HFF-Myc (cell line): ENCODE data around the gene GRID2IP.
"Not testable (repeated sequence)": the region's sequence is repeated elsewhere in the genome, so short reads cannot be mapped to it uniquely, and the experiment has no call there.

Experiments
- DNase-seq: peaks from one replicate; pipeline ENCODE4 v3.0.0-alpha.2; 2011; ENCODE audit warnings: low read depth; ENCODE audit errors: extremely low read depth
- H3K4me3 ChIP-seq: replicated peaks from 2 replicates; pipeline ENCODE4 v1.5.1; 2011; ENCODE audit warnings: low read depth, mild to moderate bottlenecking, control low read depth, low read length
- CTCF ChIP-seq: IDR thresholded peaks from 2 replicates; pipeline ENCODE4 v1.5.1; 2012; ENCODE audit warnings: mild to moderate bottlenecking, low read depth, low read length, control low read depth; ENCODE audit errors: missing control alignments

GRID2IP gene

DNA sequence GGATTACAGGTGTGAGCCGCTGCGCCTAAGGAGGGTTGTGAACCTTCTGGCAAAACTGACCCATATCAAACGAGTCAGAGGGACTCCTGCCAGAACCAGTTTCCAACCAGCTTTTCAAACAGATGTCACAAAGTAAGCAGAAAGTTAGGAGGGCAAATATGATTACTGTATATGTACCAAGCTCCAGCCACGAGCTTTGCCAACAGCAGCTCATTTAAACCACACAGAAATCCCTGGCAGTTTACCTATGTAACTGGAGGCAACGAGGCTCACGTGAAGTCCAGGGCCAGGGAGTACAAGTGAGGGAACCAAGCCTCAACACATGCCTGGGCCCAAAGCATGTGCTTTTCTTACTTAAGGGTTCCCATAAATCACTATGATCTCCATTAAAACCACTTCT lies 91.0 kb downstream of the GRID2IP start:
- no peak for TF ChIP-seq CTCF
- DNase-seq: no peak
- no peak overlapping the region for H3K4me3 ChIP-seq

DNA sequence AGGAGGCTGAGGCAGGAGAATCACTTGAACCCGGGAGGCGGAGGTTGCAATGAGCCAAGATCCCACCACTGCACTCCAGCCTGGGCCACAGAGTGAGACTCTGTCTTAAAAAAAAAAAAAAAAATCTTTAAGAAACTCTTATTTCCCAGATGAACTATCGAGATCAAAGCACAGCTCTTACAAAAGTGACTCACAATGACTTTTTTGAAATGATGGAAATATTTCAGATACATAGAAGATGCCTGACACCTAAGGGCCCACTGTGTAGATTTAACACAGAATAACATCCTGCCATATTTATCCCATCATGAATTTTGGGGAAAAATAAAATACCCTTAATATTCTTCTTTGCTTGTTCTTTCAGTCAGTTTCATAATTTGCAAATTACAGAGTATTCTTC lies 92.6 kb downstream of the GRID2IP start:
- not testable (repeated sequence) for DNase-seq, H3K4me3 ChIP-seq

DNA sequence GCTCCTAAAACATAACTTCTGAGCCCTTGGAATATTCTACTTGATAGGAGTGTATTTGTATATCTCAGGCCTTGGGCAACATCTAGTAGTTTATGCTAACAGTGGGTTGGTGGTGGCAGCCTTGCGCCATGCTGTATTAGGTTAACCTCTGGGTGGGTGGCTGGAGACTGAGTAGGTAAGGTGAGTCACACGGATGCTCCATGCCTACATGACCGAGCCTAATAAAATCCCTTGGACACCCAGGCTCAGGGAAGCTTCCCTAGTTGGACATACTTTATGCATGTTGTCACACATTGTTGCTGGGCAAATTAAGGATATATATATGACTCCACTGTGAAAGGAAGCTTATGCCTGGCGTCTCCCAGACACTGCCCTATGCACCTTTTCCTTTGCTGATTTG lies 97.5 kb downstream of the GRID2IP start:
- TF ChIP-seq CTCF: no peak
- peak; percentile 37 for DNase-seq
- H3K4me3 ChIP-seq: no peak overlapping the region

DNA sequence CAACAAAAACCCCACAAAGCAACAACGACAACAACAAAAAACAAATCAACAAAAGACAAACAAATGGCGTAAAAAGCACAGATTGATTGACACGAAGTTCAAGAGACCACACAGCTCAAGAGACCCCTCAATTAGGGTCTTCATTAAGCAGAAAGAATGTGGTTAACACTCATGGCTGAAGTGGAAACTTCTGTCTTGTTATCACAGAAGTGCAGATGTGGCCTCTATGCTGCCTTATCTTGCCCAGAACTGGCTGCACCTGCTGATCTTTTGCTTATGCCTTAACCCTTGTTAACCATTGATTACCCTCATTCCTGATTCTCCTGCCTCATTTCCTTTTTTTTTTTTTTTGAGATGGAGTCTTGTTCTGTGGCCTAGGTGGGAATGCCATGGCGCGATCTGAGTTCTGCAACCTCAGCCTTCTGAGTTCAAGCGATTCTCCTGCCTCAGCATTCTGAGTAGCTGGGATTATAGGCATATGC lies 100.0 kb downstream of the GRID2IP start:
- DNase-seq: no peak
- TF ChIP-seq CTCF: no peak
- no peak overlapping the region for H3K4me3 ChIP-seq

DNA sequence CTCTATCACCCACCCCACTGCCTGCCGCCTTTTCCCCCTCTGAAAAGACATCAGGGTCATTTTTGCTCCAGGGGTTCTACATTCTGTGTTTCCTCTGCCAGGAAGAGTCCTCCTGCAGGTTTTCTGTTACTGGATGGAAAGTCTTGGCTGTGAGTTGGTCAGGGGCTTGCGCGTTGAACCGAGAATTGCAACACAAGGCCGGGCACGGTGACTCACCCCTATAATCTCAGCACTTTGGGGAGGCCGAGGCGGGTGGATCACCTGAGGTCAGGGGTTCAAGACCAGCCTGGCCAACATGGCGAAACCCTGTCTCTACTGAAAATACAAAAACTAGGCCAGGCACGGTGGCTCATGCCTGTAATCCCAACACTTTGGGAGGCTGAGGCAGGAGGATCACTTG lies 100.7 kb downstream of the GRID2IP start:
- not testable (repeated sequence) for DNase-seq

DNA sequence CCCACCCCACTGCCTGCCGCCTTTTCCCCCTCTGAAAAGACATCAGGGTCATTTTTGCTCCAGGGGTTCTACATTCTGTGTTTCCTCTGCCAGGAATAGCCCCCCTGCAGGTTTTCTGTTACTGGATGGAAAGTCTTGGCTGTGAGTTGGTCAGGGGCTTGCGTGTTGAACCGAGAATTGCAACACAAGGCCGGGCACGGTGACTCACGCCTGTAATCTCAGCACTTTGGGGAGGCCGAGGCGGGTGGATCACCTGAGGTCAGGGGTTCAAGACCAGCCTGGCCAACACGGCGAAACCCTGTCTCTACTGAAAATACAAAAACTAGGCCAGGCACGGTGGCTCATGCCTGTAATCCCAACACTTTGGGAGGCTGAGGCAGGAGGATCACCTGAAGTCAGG lies 101.4 kb downstream of the GRID2IP start:
- not testable (repeated sequence) for DNase-seq, H3K4me3 ChIP-seq

More for the DNA sequence above, 100.7 kb downstream of the GRID2IP start:
- H3K4me3 ChIP-seq: not testable (repeated sequence)

- no peak for DNase-seq
- H3K4me3 ChIP-seq: no peak overlapping the region
- TF ChIP-seq CTCF: no peak
Observed at GRCh38 chr7:6448943-6449543, 102.2 kb downstream of the GRID2IP start.

DNA sequence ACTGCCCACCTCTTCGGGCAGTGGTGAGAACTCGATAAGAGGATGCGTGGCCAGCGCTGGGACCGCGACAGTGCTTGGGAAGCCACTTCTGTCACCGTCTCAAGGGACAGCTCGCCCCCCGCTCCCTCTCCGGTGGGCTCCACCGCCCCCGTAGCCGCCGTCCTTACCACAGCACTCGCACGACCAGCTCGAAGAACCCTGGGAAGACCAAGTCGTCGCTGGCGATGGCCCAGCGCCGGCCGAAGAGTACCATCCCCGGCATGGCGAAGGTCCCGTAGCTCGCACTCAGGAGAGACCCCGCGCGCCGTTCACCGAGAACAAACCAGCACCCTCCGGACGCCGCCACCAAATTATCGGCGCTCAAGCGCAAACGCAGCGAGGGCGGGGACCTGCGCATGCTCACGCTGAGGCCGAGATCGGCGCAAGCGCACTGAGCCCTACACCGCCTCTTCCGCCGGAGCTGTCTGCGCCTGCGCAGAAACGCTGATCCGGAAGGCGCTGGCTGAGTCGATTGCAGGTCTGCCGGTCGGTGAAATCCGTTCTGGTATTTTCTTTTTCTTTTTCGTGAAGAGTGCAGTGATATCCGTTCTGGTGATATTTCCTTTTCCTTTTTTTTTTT lies 103.6 kb downstream of the GRID2IP start, which contains the start of gene DAGLB:
Gene DAGLB (minus strand): TSS at position 374 of the 619 bp plus-strand sequence. CDS start 112 bp downstream, at position 262.
- DNase-seq: peak; percentile 81
- TF ChIP-seq CTCF: no peak
- peak within 1 kb of the TSS; percentile 98 for H3K4me3 ChIP-seq
